GM19372 (cell line): Measurements from ENCODE around the gene KRTAP27-1.

Experiments
- ATAC-seq: cut with Tn5 transposase; IDR thresholded peaks from one replicate; pipeline ENCODE4 v1.9.1; 2021; ENCODE audit warnings: mild to moderate bottlenecking, low read depth, moderate library complexity; ENCODE audit not compliant: unreplicated experiment

KRTAP27-1 gene, protein sequence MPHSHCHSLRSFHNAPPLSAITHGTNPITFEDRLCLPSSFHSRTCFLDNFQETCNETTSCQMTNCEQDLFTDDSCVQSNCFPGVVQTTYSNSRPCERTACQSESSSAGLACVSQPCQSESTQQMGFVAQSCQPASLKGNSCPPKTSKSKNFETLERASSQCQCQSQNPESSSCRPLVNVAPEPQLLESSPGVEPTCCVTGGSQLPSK

DNA sequence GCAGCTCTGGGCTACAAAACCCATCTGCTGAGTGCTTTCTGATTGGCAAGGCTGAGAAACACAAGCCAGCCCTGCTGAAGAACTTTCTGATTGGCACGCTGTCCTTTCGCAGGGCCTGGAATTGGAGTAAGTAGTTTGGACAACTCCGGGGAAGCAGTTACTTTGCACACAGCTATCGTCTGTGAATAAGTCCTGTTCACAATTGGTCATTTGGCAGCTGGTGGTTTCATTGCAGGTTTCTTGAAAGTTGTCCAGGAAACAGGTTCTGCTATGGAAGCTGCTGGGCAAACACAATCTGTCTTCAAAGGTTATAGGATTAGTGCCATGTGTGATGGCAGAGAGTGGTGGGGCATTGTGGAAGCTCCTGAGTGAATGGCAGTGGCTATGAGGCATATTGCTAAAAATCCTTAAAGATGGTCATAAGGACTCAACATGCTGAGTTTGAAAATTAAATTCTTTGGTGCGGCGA lies at the start of gene KRTAP27-1:
TSS of gene KRTAP27-1 (minus strand) at position 419 of the 469 bp plus-strand sequence. CDS start at position 393, 26 bp downstream.
- no peak for ATAC-seq

DNA sequence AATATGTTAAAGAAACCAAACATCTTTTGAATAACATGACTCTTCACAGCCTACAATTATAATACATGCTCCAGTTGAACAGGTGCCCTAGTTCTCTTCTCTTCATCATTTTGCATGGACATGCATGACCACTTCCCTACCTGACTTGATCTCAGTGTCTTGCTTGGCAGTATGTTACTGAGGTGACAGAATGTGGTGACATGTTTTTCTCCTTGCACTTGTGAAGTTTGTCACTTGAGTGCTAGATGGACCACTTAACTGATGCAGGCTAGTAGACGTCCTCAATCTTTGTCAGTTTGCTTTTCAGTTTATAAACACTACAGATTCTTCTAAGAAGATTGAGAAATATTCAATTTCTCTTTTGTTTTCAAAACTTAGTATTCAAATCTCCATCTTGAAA lies 44.7 kb upstream of the KRTAP27-1 start:
- ATAC-seq = no peak

DNA sequence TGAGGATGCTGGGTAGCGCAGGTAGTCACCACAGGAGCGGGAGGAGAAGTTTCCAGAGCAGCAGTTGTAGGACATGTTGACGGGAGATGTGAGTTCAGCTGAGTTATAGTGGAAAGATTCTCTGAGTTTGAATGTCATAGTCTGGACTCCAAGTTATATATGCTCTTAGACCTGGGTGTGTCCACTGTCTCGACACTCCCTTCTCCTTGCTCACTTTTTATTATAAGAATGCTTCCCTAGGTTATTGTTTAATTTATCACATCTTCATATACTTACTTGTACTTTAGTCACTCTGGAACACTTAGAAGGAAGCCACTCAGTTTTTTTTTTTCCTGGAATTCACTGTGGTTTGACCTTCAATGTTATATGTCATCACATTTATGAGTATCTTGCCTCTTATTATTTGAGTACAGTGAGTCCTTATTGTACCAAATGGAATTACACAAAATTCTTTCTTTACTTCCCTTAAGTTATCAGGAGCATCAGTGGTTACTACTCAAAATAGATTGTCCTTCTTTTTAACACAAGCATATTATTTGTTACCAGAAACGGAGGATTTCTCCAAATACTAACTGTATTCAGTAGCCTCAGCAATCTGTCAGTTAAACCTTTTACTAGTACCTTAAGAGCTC lies 34.8 kb upstream of the KRTAP27-1 start, which contains the start of gene KRTAP13-2:
TSS of gene KRTAP13-2 (minus strand) at position 133 of the 632 bp plus-strand sequence. CDS start at position 75, 58 bp downstream.
- ATAC-seq = no peak

DNA sequence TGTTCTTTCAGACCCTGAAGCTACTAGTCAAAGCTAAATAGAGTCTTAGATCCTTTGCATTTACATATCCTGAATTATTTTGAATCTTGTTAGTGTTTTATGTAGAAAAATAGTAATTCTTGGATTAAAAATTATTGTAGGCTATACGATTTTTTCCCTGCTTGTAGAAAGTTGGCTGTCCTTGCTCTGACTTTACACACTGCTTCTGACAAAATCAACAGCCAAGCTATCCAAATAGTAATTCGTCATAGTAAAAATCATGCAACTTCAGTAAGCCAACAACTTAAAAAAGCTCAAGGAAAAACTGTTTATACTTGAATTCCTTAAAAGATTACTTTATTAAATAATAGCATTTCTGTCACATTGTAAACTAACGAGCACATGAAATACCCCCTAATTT lies 18.4 kb upstream of the KRTAP27-1 start:
- ATAC-seq = no peak

DNA sequence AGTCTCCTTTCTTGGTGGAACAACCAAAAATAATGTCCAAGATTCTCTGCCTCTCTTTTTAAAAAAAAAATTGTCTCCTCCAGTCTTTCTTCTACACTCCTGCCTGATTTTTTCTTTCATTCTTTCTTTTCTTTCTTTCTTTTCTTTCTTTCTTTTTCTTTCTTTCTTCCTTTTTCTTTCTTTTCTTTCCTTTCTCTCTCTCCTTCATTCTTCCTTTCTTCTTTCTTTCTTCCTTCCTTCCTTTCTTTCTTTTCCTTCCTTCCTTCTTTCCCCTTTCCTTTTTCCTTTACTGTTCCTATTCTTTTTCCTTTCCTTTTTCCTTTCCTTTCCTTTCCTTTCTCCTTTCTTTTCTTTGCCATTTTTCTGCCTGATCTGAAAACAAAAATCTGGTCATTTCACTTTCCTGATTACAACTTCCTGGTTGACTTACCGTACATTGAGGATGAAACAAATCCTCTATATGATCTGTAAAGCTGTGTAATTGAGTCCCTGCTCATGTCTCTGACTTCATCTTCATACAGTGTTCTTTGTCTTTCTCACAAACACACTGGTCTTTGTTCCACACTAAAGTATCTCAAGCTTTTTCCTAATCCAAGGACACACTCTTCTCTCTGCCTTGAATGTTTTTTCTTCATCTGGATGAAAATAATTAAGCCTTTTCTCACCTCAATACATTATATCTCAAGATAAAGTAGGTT lies 17.0 kb upstream of the KRTAP27-1 start:
- ATAC-seq = no peak

DNA sequence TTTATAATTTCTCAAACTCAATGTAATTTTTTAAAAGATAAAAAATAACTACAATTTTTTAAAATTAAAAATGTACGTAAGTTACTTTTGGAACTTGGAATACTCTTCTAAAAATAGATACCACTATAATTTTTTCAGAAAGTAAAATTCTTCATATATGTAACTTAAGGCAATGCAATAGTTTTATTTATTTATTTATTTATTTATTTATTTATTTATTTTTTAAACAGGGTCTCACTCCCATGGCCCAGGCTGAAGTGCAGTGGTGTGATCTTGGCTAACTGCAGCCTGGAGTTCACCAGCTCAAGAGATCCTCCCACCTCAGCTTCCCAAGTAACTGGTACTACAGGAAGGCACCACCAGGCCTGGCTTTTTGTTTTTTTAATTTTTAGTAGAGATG lies 14.0 kb upstream of the KRTAP27-1 start:
- ATAC-seq = no peak

DNA sequence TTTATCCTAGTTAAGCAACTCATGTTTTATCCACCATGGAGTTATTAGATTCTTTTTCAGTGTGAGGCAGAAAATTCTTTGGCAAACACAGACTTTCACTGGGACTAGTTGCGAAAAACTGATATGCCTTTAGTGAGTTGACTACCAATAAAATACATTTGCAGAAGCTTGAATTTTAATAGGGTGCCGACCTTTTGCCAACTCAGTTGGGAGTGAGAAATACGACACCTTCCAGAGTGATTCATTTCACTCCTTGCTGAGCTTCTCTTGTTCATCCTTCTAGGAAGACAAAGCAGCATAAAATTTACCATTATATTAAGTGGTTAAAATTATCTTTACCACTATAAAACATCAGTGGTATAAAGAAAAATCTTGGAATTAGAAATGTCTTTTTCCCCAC lies 12.1 kb upstream of the KRTAP27-1 start:
- ATAC-seq = no peak

DNA sequence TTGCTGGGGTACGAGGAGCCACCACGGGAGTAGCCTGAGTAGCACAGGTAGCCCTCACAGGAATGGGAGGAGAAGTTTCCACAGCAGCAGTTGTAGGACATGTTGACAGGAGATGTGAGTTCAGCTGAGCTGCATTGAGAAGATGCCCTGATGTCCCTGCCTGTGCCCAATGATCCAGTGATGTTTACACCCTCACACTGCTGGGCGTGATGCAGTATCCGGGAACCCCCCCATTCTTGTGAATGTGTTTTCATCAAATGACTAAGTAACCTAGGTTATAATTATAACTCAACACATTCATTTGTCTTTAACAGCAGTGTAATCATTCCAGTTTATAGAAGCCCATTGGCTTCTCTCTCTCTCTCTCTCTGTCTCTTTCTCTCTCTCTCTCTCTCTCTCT lies 11.0 kb upstream of the KRTAP27-1 start, which contains the start of gene KRTAP23-1:
TSS of gene KRTAP23-1 (minus strand) at position 101 of the 400 bp plus-strand sequence. CDS start at position 101, 0 bp downstream.
- no peak for ATAC-seq

DNA sequence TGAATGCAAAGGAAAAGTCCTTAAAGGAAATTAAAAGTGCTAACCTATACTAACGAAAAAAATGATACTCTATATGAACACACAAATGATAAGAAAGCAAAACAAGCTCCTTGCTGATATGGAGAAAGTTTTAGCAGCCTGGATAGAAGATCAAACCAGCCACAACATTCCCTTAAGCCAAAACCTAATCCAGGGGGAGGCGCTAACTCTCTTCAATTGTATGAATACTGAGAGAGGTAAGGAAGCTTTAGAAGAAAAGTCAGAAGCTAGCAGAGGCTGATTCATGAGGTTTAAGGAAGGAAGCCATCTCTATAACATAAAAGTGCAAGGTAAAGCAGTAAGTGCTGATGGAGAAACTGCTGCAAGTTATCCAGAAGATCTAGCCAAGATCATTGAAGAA lies 7.5 kb upstream of the KRTAP27-1 start:
- no peak for ATAC-seq

DNA sequence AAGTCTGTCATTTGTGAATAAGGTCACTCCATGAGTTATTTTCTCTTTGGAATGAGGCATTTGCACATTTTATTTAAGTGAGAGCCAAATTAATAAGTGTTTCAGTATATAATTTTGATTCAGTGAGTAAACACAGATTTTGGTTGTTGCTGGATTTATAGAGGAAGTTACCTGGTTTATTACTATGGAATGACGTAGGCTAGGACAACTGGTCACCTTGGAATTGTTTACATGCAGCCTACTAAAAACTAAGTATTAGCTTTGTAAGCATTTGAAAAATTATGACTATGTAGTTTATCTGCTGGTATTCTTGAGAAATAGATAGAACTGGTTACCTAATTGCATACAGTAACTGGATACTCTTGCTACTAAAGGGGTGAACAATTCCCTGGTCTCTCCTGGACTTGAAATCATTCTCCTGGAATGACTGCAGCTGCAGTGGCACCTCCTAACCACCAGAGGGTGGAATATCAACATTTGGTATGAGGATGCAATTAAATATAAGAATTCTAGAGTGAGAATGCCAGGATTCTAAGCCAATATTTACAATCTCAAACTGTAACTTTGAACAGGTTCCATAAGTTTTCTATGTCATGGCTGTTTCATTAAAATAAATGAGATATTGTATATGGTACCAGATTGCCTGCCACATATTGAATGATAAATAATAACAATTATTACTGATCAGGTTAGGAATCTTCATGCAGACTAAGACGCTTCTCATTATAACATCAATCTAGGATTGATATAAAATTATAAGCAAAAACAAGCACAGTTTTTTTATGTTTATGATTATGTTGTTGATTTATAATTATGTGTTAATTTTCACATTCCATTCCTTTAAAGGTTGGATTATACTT lies 3.5 kb upstream of the KRTAP27-1 start:
- no peak for ATAC-seq

DNA sequence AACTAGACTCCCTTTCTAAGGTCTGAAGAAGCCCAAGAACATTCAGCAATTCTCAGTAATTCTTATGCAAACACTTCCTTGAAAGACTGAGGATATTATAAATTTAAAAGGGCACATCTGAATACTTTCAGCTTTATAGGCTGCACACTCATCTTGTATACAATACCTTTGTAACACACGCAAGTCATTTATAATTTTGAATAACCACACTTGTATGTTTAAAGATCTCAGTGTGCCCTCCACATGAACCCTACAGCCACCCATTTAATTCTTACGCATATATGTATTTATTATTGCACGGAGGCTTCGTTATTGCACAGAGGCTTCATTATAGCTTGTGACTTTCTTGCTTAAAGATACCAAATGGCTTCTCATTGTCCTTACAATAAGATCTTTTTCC lies 1.2 kb upstream of the KRTAP27-1 start:
- no peak for ATAC-seq

DNA sequence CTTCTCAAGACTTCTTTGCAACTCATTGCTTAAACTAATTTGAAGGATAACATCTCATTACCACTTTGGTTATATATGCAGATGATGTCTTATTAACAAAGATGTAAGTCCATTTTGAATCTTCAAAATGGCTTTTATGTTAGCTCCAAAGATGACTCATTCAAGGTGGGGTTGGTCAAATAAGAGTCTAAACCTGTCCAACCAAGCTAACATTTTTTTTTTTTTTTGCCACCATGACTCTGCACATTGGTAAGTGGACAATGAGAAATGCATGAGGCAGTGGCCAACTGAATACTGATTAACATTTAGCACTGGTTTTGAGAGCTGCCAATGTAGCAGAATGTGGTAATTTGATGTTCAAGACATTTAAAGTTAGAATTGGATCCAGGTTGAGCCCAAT lies 278 bp upstream of the KRTAP27-1 start:
- ATAC-seq = no peak

DNA sequence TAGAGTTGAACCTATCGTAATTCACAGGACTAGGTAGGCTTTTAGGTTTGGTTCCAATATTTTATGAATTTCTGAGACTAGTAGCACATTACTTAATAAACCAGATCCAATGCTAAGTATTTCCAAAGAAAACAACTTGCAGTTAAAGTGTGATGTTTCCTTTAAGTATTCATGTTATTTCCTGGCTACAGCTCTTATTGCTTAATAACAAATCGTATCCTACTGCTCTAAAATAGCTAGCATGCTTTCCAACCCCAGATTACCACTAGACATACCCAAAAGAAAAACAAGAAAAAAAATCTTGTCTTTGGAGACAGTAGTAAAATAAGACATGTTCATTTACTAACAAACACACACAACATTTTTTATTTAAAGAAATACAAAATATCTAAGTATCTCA lies 898 bp downstream of the KRTAP27-1 start:
- ATAC-seq = no peak

DNA sequence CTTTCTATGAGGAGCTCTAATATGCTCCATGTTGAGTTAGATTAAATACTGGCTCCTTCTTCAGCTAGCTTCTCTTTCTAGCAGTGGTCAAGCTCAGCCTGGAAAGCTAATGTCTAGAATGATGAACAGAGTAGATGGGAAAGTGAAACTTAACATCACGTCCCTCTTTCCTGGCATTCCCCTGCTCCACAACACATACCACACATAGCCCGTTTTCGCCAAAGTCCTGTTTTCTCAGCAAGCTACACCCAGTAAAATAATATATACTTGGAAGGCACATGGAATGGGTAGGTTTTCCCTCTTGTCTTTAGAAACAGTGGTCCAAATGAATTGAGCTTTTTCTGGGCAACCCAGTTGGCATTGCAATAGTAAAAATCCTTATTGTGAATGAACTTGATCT lies 3.8 kb downstream of the KRTAP27-1 start:
- ATAC-seq = no peak

DNA sequence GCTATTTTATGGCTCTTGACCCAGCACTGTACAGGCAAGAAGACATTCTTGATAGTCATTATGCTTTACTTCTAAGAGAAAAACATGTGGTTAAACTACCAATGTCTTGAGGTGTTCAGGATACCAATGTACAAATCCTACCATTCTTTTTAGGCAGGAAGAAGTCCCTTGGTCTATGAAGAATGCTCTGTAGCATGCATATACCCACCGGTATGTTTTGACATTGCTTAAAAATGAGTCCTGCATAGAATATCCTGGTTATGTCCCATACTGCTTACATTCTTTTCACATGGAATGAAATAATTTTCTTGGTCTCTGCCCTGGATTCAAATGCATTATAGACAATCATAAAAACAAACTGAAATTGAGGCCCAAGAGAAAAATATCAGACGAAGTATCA lies 4.8 kb downstream of the KRTAP27-1 start:
- no peak for ATAC-seq

DNA sequence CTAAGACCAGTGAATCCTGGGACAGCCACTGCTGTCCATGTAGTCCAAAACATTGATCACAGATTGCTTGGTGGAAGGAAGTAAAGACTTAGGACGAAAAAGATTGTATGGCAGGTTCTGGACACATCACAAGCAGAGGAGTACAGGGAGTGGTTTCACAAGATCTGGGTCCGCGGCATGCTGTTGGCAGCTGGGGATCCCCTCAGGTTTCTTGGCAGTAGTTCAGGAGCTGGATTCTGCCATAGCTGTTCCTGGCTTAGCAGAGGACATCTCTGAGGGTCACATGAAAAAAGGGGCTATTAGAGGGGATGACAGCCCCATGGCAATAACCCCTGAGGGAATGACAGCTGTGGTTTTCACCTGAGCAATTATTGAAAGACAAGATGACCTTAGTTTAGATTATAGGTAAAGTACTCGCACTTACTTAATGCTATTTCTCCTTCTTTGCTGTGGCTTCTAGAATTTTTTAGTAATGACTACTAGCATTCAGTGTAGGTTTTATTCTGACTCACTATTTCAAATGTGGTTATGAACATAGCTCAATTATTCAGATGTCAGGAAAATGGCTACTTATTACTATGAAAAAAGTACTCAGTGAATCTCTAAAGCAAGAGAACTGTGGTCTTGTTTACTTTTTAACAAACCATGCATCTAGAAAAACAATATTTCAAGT lies 8.2 kb downstream of the KRTAP27-1 start:
- ATAC-seq = no peak

DNA sequence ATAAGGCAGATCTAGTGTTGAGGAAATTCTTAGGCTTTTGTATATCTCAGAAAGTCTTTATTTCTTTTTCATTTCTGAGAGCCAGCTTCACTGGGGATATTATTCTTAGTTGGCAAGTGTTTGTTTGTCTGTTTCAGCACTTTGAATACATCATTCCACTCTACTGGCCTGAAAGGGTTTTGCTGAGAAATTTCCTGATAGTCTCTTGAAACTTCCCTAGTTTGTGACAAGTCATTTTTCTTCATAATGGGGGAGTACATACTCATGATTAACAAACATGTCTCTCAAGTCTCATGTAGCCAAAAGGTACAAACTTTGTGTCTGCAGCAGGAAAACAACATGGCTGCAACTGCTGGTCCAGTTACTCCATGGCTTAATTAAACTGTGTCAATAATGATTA lies 11.1 kb downstream of the KRTAP27-1 start:
- ATAC-seq = no peak

DNA sequence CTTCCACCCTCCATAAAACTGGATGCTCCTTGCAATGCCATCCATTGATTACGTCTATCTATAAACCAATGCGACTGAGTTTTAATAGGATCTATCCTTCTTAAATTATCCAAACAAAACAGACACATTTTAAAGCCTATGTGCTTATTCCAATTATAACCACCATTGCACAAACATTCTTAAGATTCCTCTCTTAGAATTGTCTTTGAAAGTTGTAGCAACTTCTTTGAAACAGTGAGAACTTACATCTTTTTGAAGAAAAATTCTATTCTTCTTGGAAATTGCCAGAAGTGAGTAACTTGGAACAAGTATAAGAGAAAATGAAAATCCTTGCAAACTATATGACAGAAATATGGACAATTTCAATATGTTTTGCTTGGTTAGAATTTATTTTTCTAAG lies 17.3 kb downstream of the KRTAP27-1 start, which contains the start of gene KRTAP26-1:
TSS of gene KRTAP26-1 (minus strand) at position 101 of the 400 bp plus-strand sequence. CDS start 280 bp downstream, outside the sequence.
- ATAC-seq = no peak

DNA sequence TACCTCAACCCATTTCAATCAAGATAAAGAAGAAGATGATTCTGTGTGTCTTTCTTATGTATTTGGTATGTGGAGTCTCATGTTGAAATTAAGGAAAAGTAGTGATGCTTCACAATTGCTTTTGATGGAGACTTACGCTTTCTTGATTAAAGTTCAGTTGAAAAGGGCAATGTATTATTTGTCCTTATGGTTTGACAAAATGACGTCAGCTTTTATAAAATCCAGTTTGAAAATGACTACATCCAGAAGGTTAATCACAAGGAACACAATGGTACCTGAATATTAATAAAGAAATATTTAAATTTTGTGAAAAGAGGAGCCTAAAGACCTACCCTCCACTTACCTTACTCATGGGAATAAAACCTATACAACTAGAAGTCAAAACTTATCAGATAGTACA lies 21.8 kb downstream of the KRTAP27-1 start:
- no peak for ATAC-seq

DNA sequence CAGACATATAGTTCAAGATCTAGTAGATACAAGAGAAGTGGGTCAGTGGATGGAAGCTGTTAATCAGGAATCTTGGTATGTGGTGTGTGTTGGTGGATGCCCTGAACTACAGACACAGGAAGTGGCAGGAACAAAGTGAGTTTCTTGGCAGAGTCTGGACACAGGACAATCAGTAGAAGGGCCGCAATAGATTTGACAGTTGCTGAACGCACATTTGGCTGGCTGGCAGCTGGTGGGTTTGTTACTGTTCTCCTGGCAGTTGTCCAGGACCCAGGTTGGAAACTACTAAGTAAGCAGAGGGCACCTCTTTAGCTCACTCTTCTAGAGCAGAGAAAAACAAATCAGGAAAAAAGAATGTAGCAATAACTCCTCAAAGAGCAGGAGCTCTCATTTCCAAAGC lies 30.6 kb downstream of the KRTAP27-1 start:
- ATAC-seq = no peak
